GM21786 (cell line): ENCODE measurements around the gene WIPF3.

Experiments
- ATAC-seq: cut with Tn5 transposase; IDR thresholded peaks from one replicate; pipeline ENCODE4 v1.9.1; 2021; ENCODE audit not compliant: unreplicated experiment

WIPF3 gene, protein sequence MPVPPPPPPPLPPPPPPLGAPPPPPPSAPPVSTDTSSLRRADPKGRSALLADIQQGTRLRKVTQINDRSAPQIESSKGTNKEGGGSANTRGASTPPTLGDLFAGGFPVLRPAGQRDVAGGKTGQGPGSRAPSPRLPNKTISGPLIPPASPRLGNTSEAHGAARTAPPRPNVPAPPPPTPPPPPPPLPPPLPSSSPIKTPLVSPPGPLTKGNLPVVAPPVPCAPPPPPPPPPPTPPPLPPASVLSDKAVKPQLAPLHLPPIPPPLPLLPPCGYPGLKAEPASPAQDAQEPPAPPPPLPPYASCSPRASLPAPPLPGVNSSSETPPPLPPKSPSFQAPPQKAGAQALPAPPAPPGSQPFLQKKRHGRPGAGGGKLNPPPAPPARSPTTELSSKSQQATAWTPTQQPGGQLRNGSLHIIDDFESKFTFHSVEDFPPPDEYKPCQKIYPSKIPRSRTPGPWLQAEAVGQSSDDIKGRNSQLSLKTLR

GRCh38 chr7:29806208-29806994, at the start of gene WIPF3:
WIPF3 (plus strand) TSS chr7:29806508; CDS start chr7:29834725, 28,217 bp downstream.
- no peak for ATAC-seq

GRCh38 chr7:29763266-29763665, 43.0 kb upstream of the WIPF3 start:
- no peak for ATAC-seq

DNA sequence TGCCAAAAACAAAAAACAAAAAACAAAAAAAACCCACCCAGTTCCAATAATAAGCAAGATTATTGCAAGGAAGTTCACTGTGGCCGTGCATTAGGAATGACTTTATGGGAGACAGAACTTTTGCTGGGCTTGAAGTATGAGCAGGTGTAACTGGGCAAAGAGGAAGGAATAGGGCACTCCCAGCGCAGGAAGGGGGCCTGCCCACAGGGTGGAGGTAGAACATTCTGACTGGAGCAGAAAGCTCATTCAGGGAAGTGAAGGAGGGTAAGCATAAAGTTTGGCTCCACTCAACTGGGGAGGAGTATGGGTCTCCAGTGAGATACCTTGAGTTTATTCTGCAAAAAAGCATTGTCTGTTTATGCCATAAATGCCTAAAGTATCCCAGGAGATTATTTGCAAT, 42.1 kb upstream of the WIPF3 start:
- ATAC-seq: no peak

DNA sequence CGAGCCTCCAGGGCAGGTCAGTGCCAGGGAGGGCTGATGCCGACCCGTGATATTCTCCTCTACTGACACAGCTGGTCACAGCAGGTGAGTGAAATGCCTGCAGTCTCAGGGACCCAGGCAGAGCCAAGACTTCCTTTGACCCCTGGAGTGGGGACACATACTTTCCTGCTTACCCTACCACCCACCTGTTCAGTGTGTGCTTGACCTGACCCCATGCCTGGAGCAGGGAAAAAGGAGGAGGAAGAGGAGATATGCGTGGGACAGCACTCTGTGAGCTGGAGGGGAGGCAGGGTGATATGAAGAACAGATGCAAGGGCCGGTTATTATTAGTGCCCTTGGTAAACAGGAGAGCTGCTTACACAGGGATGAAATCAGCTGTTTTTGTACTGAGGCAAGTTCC, 40.8 kb upstream of the WIPF3 start:
- ATAC-seq: no peak

DNA sequence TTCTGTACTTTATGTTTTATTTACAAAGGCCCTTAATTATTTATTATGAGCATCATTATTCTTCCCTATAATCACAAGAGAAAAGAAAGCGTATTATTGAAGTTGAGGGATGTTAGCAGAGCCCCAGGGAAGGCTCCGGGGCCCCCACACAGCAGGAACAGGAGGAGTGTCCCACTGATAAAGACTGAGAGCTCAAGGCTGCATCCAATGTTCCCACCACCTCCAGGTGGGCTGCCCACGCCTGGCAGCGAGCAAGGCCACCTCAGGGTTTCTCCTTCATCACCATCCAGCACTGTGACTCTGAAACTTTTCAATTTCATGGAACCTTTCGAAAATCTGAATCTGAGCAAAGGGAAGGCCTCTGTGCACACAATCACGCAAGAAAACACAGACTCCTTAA, 35.9 kb upstream of the WIPF3 start:
- ATAC-seq: no peak

GRCh38 chr7:29771081-29771816, 35.1 kb upstream of the WIPF3 start:
- ATAC-seq: no peak

DNA sequence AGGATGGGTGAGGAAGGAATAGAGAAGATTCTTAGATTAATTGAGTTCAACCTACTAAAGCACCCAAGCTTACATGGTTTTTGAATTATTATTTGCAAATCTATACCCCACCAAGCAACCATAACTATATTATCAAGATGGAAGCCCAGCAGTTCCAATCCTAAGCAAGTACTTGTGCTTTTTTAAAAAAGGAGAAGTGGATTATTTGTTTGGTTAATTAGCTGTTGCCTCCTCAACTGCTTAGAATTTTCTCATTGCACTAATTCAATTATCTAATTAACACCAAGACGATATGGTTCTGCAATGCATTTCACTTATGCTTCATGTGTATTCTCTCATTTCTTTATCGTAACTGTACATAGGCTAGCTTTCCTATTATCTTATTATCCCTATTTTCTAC, 27.3 kb upstream of the WIPF3 start:
- no peak for ATAC-seq

- ATAC-seq: no peak
Observed at GRCh38 chr7:29780346-29780745, 26.0 kb upstream of the WIPF3 start.

GRCh38 chr7:29783671-29784070, 22.6 kb upstream of the WIPF3 start:
- no peak for ATAC-seq

DNA sequence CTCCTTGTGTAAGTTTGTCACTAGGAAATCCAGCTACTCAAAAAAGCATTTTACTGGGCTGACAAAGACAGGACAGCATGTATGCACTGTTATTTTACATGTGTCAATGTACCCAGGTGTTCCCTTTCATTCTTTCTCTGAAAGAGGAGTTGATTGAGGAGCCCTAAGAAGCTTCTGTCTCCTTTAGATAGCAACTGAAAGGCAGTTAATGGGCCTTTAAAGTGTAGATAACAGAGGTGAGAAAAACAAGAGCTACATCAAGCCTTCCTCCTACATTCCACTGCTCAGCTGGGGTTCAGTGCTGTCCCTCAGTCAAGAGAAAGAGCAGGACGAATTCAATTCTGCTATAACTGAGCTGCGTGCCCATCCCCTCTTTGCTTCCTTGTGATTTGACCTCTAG, 12.8 kb upstream of the WIPF3 start:
- ATAC-seq: no peak

GRCh38 chr7:29794959-29795629, 11.2 kb upstream of the WIPF3 start:
- no peak for ATAC-seq

GRCh38 chr7:29795696-29796580, 10.4 kb upstream of the WIPF3 start:
- no peak for ATAC-seq

GRCh38 chr7:29797112-29797944, 9.0 kb upstream of the WIPF3 start:
- ATAC-seq: no peak

DNA sequence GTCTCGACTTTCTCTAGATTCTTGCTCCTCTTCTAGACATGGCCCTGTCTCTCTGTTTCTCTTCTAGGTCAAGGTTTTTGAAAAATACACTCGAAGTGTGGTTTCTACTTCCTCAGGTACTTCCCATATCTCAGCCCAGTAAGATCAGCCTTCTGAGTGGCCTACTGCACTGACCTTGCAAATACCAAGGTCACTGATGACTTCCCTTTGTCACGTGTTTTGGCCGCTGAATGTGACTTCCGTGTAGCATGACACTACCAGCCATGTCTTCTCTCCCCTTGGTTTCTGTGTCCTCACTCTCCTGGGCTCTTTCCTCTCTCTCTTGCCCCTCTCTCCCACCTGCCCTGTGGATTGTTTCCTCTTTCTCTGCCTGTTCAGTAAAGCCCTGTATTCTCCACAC, 7.9 kb upstream of the WIPF3 start:
- ATAC-seq: no peak

GRCh38 chr7:29801929-29802328, 4.4 kb upstream of the WIPF3 start:
- ATAC-seq: no peak

GRCh38 chr7:29805031-29805430, 1.3 kb upstream of the WIPF3 start:
- no peak for ATAC-seq

- no peak for ATAC-seq
Observed at GRCh38 chr7:29805886-29806207, 461 bp upstream of the WIPF3 start.

- no peak for ATAC-seq
Observed at GRCh38 chr7:29806995-29807841, 910 bp downstream of the WIPF3 start.
